ENCODE data around the gene MUC13. TPM values are rescaled to one million over a fixed set of nuclear protein-coding genes. Genes with fewer than 3 reads are reported as not detected.
"Not testable (repeated sequence)": the region's sequence is repeated elsewhere in the genome, so short reads cannot be mapped to it uniquely, and the experiment has no call there.

MUC13 gene
- not detected for total RNA-seq

GRCh38 chr3:124934577-124934976 is at the start of gene MUC13:
TSS of gene MUC13 (minus strand) at chr3:124934751. CDS start at chr3:124934712, 39 bp downstream.
- no peak for ATAC-seq

GRCh38 chr3:124982855-124983254 is 48.3 kb upstream of the MUC13 start:
- no peak for ATAC-seq

GRCh38 chr3:124981472-124981871 is 46.9 kb upstream of the MUC13 start:
- ATAC-seq = no peak

GRCh38 chr3:124978627-124979026 is 44.1 kb upstream of the MUC13 start:
- ATAC-seq = no peak

GRCh38 chr3:124976383-124976782 is 41.8 kb upstream of the MUC13 start:
- ATAC-seq = no peak

- ATAC-seq = peak; percentile 57
Measured at GRCh38 chr3:124974691-124975090, 40.1 kb upstream of the MUC13 start.

GRCh38 chr3:124973290-124973689 is 38.7 kb upstream of the MUC13 start:
- no peak for ATAC-seq

- no peak for ATAC-seq
Measured at GRCh38 chr3:124972457-124972856, 37.9 kb upstream of the MUC13 start.

GRCh38 chr3:124969963-124970722 is 35.6 kb upstream of the MUC13 start:
- no peak for ATAC-seq

GRCh38 chr3:124969190-124969589 is 34.6 kb upstream of the MUC13 start:
- ATAC-seq = no peak

- no peak for ATAC-seq
Measured at GRCh38 chr3:124967964-124968363, 33.4 kb upstream of the MUC13 start.

GRCh38 chr3:124966521-124967445 is 32.2 kb upstream of the MUC13 start:
- no peak for ATAC-seq

- ATAC-seq = no peak
Measured at GRCh38 chr3:124965413-124965812, 30.9 kb upstream of the MUC13 start.

- ATAC-seq = no peak
Measured at GRCh38 chr3:124964387-124964786, 29.8 kb upstream of the MUC13 start.

GRCh38 chr3:124963755-124964154 is 29.2 kb upstream of the MUC13 start:
- ATAC-seq = no peak

- no peak for ATAC-seq
Measured at GRCh38 chr3:124962403-124962940, 27.9 kb upstream of the MUC13 start.

GRCh38 chr3:124960698-124961097 is 26.1 kb upstream of the MUC13 start:
- no peak for ATAC-seq

- no peak for ATAC-seq
Measured at GRCh38 chr3:124960105-124960504, 25.6 kb upstream of the MUC13 start.

- ATAC-seq = not testable (repeated sequence)
Measured at GRCh38 chr3:124957951-124958350, 23.4 kb upstream of the MUC13 start.

- no peak for ATAC-seq
Measured at GRCh38 chr3:124952282-124952855, 17.8 kb upstream of the MUC13 start.

GRCh38 chr3:124951511-124952281 is 17.1 kb upstream of the MUC13 start:
- no peak for ATAC-seq

- ATAC-seq = no peak
Measured at GRCh38 chr3:124950026-124950425, 15.5 kb upstream of the MUC13 start.

All from esophagus mucosa (tissue), 1 donor.